Ovary (tissue), 3 donors: Measurements from ENCODE around the gene RC3H1.

ENCODE experiments used
- CTCF ChIP-seq, 3 donors: fragments of 450-650 bp in 2 of 3; fragments of 200-600 bp in 1 of 3; IDR thresholded peaks; one replicate each; pipeline versions ENCODE4 v1.5.1 to v1.8.0; 2016 to 2022; ENCODE audit warnings: antibody characterized with exemption in 3 of 3, mild to moderate bottlenecking in 1 of 3
- EP300 ChIP-seq: sonication (generic); formaldehyde crosslinking; IDR thresholded peaks from one replicate; pipeline ENCODE4 v1.6.1; 2017; ENCODE audit warnings: antibody characterized with exemption
- donor health status: DM: no; HTN: no; CAD: no.

DNA sequence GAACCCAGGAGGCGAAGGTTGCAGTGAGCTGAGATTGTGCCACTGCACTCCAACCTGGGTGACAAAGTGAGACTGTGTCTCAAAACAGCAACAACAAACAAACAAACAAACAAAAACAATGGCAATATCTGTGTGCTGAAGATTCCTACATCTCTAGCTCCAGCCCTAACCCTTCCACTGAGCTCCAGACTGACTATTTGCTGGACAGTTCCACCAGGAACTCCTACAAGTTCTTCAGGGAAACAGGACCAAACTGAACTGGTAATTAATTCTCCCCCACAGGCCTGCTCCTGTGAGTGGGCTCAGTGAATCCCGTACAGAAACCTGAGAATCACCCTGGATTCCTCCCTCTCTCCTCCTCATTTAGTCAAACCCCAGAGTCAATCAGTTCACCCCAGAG, 106.6 kb downstream of the RC3H1 start:
- TF ChIP-seq CTCF (IDR thresholded peaks at IDR 0.05) = no peak
- no peak for TF ChIP-seq EP300
